ENCODE data around the gene SVEP1.

- TF ChIP-seq EZH2 (IDR thresholded peaks at IDR 0.05; ENCODE audit: low read length), result no peak
- TF ChIP-seq CTCF (optimal IDR thresholded peaks at IDR 0.05 in 1 of 3, IDR thresholded peaks at IDR 0.05 in 1 of 3, conservative IDR thresholded peaks at IDR 0.05 in 1 of 3; ENCODE audit: extremely low read depth in 1 of 3, insufficient read depth in 2 of 3, low read length in 3 of 3), result no peak
Measured at GRCh38 chr9:110590816-110591215, 11.3 kb upstream of the SVEP1 start.

Measured in keratinocyte (primary cell).